HepG2 (cell line): ENCODE measurements around the gene WDR47. TPM values are rescaled to one million over a fixed set of nuclear protein-coding genes. Genes with fewer than 3 reads are reported as not detected.
A peak's percentile ranks its signal among the peaks of the same experiment; 100 is the strongest.

Experiments
- BRCA1 ChIP-seq: sonication (generic); formaldehyde crosslinking; IDR thresholded peaks from 2 replicates; pipeline ENCODE4 v1.4.0; 2020; ENCODE audit warnings: missing genetic modification reagents
- HOXA7 ChIP-seq: sonication (generic); formaldehyde crosslinking; IDR thresholded peaks from 2 replicates; pipeline ENCODE4 v1.8.1; 2022; ENCODE audit warnings: mild to moderate bottlenecking, missing genetic modification reagents, moderate library complexity
- KDM4B ChIP-seq: sonication (generic); formaldehyde crosslinking; IDR thresholded peaks from 2 replicates; pipeline ENCODE4 v1.4.0; 2020; ENCODE audit warnings: missing genetic modification reagents
- KLF12 ChIP-seq: sonication (generic); formaldehyde crosslinking; IDR thresholded peaks from 2 replicates; pipeline ENCODE4 v1.4.0; 2020; ENCODE audit warnings: missing genetic modification reagents, borderline replicate concordance
- MAFF ChIP-seq: IDR thresholded peaks from 2 replicates; pipeline ENCODE4 v1.6.1; 2011; ENCODE audit warnings: low read depth, low read length, improper control_type of control experiment
- MAFG ChIP-seq: sonication (generic); formaldehyde crosslinking; IDR thresholded peaks from 2 replicates; pipeline ENCODE4 v1.5.1; 2020; ENCODE audit warnings: mild to moderate bottlenecking, missing genetic modification reagents
- MTA3 ChIP-seq: sonication (generic); formaldehyde crosslinking; IDR thresholded peaks from 2 replicates; pipeline ENCODE4 v1.4.0; 2020; ENCODE audit warnings: missing genetic modification reagents
- NONO ChIP-seq, 2 experiments: fragments of 450-650 bp in 1 of 2; sonication (generic) in 1 of 2; formaldehyde crosslinking in 1 of 2; IDR thresholded peaks in 1 of 2; conservative IDR thresholded peaks in 1 of 2; 2 replicates each; pipeline versions ENCODE4 v1.6.1 to v1.8.0; 2017 to 2022; ENCODE audit warnings: mild to moderate bottlenecking in 1 of 2, missing genetic modification reagents in 1 of 2, moderate library complexity in 1 of 2
- NR0B2 ChIP-seq: sonication (generic); formaldehyde crosslinking; IDR thresholded peaks from 2 replicates; pipeline ENCODE4 v1.4.0; 2020; ENCODE audit warnings: mild to moderate bottlenecking, missing genetic modification reagents
- NR2F2 ChIP-seq: IDR thresholded peaks from 2 replicates; pipeline ENCODE4 v1.6.1; 2012; ENCODE audit warnings: low read depth, inconsistent platforms, borderline replicate concordance
- PAF1 ChIP-seq: IDR thresholded peaks from 2 replicates; pipeline ENCODE4 v1.6.1; 2016; ENCODE audit warnings: missing genetic modification reagents, missing compliant biosample characterization
- PHB2 ChIP-seq: fragments of 450-650 bp; IDR thresholded peaks from 2 replicates; pipeline ENCODE4 v1.6.1; 2018; ENCODE audit not compliant: partially characterized antibody
- SMC3 ChIP-seq: IDR thresholded peaks from 2 replicates; pipeline ENCODE4 v1.6.1; 2011; ENCODE audit warnings: low read length, improper control_type of control experiment
- STAG1 ChIP-seq: sonication (generic); formaldehyde crosslinking; IDR thresholded peaks from 2 replicates; pipeline ENCODE4 v1.4.0; 2020; ENCODE audit warnings: missing genetic modification reagents
- TEF ChIP-seq: sonication (generic); formaldehyde crosslinking; IDR thresholded peaks from 2 replicates; pipeline ENCODE4 v1.5.0; 2020; ENCODE audit warnings: missing genetic modification reagents
- ZBTB4 ChIP-seq: sonication (generic); formaldehyde crosslinking; IDR thresholded peaks from 2 replicates; pipeline ENCODE4 v1.4.0; 2020; ENCODE audit warnings: missing genetic modification reagents, mild to moderate bottlenecking, borderline replicate concordance
- ZFYVE20 ChIP-seq: sonication (generic); formaldehyde crosslinking; IDR thresholded peaks from 2 replicates; pipeline ENCODE4 v1.8.0; 2023; ENCODE audit warnings: low read depth, mild to moderate bottlenecking, moderate library complexity, missing genetic modification reagents, borderline replicate concordance
- ZNF414 ChIP-seq: sonication (generic); formaldehyde crosslinking; IDR thresholded peaks from 2 replicates; pipeline ENCODE4 v1.5.0; 2020; ENCODE audit warnings: missing genetic modification reagents
- ZNF614 ChIP-seq: IDR thresholded peaks from 2 replicates; pipeline ENCODE4 v1.6.1; 2018; ENCODE audit warnings: missing biosample characterization, missing genetic modification reagents, inconsistent platforms, borderline replicate concordance
- ZSCAN31 ChIP-seq: sonication (generic); formaldehyde crosslinking; IDR thresholded peaks from 2 replicates; pipeline ENCODE4 v1.5.0; 2020; ENCODE audit warnings: low read depth, mild to moderate bottlenecking, missing genetic modification reagents
- ZXDC ChIP-seq: sonication (generic); formaldehyde crosslinking; IDR thresholded peaks from 2 replicates; pipeline ENCODE4 v1.5.0; 2020; ENCODE audit warnings: mild to moderate bottlenecking, missing genetic modification reagents
- polyA plus RNA-seq, 8 experiments: library from polyadenylated mRNA; depleted of rRNA in 3 of 8; stranded (reverse) in 7 of 8; unstranded in 1 of 8; fragments of >200 nt; fragmentation: Illumina TruSeq in 4 of 8; extraction: Trizol in 4 of 8; gene quantifications; 2 replicates each; pipeline versions ENCODE4 v1.2.1 to v1.2.3, GENCODE V29; 2011 to 2016; ENCODE audit warnings: low read depth in 4 of 8, missing spikeins in 1 of 8, mixed read lengths in 1 of 8; ENCODE audit not compliant: insufficient read depth in 1 of 8
- total RNA-seq, 5 experiments: library from RNA; depleted of rRNA; stranded (reverse); fragments of >200 nt; fragmentation: Illumina TruSeq; extraction: Trizol; gene quantifications; 2 replicates each; pipeline ENCODE4 v1.2.3, GENCODE V29; 2016; ENCODE audit warnings: low read depth in 1 of 5

Gene WDR47
- total and polyA plus RNA-seq, 2 of the 13 experiments (the other 11 are each of a cell fraction or from before 2014, with no cell fraction given) = 4.3 to 5.9 TPM

- TF ChIP-seq PAF1 (no peak), ZSCAN31 (CRISPR knock-in tag) (0 out of 2 replicates have a peak, but pooled peaks have one; percentile 62), ZXDC (CRISPR knock-in tag) (no peak), MTA3 (CRISPR knock-in tag) (no peak), ZFYVE20 (CRISPR knock-in tag) (no peak), BRCA1 (CRISPR knock-in tag) (no peak), NONO (IDR thresholded peaks at IDR 0.05) (no peak), NONO (CRISPR knock-in tag; conservative IDR thresholded peaks at IDR 0.05) (peak; percentile 85), ZNF614 (peak; percentile 62; the same call in 1 of the 2 replicates), KLF12 (CRISPR knock-in tag) (peak; percentile 45; the same call in 1 of the 2 replicates), HOXA7 (no peak), TEF (CRISPR knock-in tag) (no peak), SMC3 (no peak), ZBTB4 (CRISPR knock-in tag) (peak; percentile 35; the same call in 1 of the 2 replicates), NR2F2 (peak; percentile 46; the same call in 1 of the 2 replicates), MAFG (CRISPR knock-in tag) (no peak), NR0B2 (CRISPR knock-in tag) (peak; percentile 81), KDM4B (peak; percentile 94; the same call in 1 of the 2 replicates), STAG1 (CRISPR knock-in tag) (peak; percentile 6; the same call in 1 of the 2 replicates), PHB2 (no peak), ZNF414 (CRISPR knock-in tag) (no peak), MAFF (no peak)
Observed at GRCh38 chr1:109075531-109076490, 33.9 kb upstream of the WDR47 start, which contains the start of gene TAF13 (continued).
